Measurements from ENCODE around the gene KLHDC3. TPM values are rescaled to one million over a fixed set of nuclear protein-coding genes. Genes with fewer than 3 reads are reported as not detected.

Gene KLHDC3
- total and polyA plus RNA-seq, 4 experiments from 2014 or later: 66.6 to 131 (median 73.1) TPM

DNA sequence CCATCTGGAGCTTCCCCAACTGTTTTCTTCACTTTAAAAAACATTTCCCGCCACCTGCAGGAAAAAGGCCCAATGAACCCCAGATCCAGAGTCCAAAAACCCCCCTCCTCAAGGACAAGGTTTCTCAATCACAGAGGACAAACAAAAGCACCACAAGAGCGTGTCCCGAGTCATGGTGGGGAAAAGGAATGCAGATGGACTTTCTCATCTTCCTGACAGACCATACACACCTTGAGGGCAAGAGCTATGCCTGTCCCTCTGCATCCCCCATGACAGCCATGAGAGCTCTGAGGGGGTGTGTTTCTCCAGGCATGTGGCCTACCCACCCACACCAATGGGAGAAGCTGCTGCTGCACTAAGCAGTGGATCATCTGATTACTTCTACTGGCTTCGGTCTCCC, 44.1 kb upstream of the KLHDC3 start:
- Histone ChIP-seq H3K4me3 (ENCODE audit: low read length in 2 of 2) (no peak overlapping the region), H3K27ac (ENCODE audit: low read depth, low read length) (no peak overlapping the region), H3K27me3 (ENCODE audit: insufficient read depth, low read length) (no peaks in the 10 kb centered on the region), H3K36me3 (ENCODE audit: insufficient read depth, low read length) (peaks cover 11% of the 10 kb centered on the region), H3K9me3 (ENCODE audit: control insufficient read depth in 1 of 2, low read length in 2 of 2) (no peaks in the 10 kb centered on the region), H3K4me1 (ENCODE audit: insufficient read depth, low read length) (peaks cover 2% of the 10 kb centered on the region)
- peak overlapping the region in 2 of 7 donors; percentile 24 to 29 for H3K27ac Mint-ChIP-seq
- intact Hi-C loops (cut with micrococcal nuclease): no loop called here
- no peaks in the 10 kb centered on the region for H3K9me3 Mint-ChIP-seq
- peaks cover 13 to 35% of the 10 kb centered on the region in 2 donors for H3K36me3 Mint-ChIP-seq
- CTCF ChIA-PET (ENCODE audit: partially characterized antibody): no interaction called here
- H3K27me3 Mint-ChIP-seq: no peaks in the 10 kb centered on the region
- H3K4me1 Mint-ChIP-seq: peaks cover 2 to 11% (median 5%) of the 10 kb centered on the region in 4 donors
- H3K4me3 Mint-ChIP-seq: no peak overlapping the region
- DNase-seq: no peak
- POLR2A ChIA-PET (ENCODE audit: partially characterized antibody): interaction anchor here (1.7 to 2.5 kb wide), 2 partner anchors 9 to 14 kb away, joined by 7 to 12 read pairs; partner anchors contain the start of genes PEX6 and PPP2R5D

DNA sequence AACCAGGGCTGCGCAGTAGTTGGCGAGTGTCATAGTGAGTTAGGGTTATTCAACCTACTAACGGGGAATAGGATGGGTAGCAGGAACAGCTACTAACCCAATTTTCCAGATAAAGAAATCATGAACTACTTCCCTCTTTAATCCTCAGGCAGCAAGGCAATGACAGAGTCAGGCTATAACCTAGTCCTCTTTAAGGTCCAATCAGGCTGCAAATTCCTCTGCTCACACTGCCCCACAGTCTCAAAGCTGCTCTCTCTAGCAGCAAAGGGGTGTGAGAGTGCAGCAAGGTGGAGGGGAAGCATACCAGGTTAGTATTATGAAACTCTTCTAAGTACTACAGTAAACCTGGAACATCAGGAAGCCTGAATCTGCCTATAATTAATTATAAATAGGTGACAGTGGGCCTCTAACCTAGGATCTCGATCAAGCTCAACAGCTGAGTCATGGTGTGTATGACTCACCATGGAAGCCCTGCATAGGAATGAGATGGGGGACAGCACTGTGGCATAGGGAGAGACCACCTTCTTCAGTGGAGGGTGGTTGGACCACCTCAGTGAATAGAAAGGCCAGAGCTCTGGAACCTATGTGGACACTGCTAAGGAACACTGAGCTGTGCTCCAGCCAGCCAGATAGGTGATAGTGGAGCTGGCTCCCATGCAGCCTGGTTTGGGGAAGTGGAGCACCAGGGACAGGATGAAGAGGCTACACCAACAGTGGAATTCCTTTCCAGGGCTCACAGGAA, 43.0 kb upstream of the KLHDC3 start:
- no peak for DNase-seq
- Histone ChIP-seq H3K4me3 (ENCODE audit: low read length in 2 of 2) (no peak overlapping the region), H3K36me3 (ENCODE audit: insufficient read depth, low read length) (peaks cover 11% of the 10 kb centered on the region), H3K27ac (ENCODE audit: low read depth, low read length) (no peak overlapping the region), H3K27me3 (ENCODE audit: insufficient read depth, low read length) (no peaks in the 10 kb centered on the region), H3K4me1 (ENCODE audit: insufficient read depth, low read length) (peaks cover 13% of the 10 kb centered on the region), H3K9me3 (ENCODE audit: control insufficient read depth in 1 of 2, low read length in 2 of 2) (no peaks in the 10 kb centered on the region)
- Mint-ChIP-seq H3K27ac (peak overlapping the region in 1 of 7 donors; percentile 16), H3K9me3 (no peaks in the 10 kb centered on the region), H3K4me1 (peaks cover 3 to 18% (median 9%) of the 10 kb centered on the region in 4 donors), H3K36me3 (peaks cover 9 to 24% of the 10 kb centered on the region in 2 donors), H3K27me3 (no peaks in the 10 kb centered on the region), H3K4me3 (no peak overlapping the region)
- ChIA-PET POLR2A (ENCODE audit: partially characterized antibody) (interaction anchor here (0.5 to 2.5 kb wide), 6 partner anchors 8 to 145 kb away, joined by 3 to 12 read pairs (median 5); partner anchors contain the start of genes GNMT, KLHDC3, MEA1 and PEX6), CTCF (ENCODE audit: partially characterized antibody) (no interaction called here)
- intact Hi-C loops (cut with micrococcal nuclease): no loop called here

DNA sequence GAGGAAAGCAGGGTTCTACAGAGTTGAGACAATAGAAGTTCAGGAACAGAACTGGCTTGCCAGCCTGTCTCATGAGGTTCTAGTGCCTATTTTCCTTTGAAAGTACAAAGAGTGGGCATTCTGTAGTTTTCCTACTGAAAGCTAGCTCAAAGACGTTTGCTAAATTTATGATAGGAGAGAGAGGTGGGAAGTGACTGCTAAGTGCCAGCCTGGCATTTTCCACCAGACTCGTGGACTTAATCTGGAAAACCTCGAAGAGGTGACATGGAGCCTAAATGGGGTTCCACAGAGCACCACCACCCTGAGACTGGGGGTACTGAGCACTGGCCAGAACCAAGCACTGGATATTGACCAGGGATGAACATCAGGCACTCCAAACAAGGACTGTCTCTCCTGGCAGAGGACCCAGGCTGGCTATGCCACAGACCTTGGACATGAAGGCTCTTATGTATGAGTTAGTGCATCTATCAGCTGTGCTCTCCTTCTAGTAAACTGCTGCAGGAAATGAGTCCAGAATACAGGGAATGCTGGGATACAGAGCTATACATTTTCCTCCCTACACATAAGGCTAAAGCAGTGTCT, 42.2 kb upstream of the KLHDC3 start:
- POLR2A ChIA-PET (ENCODE audit: partially characterized antibody): interaction anchor here (1.0 to 2.5 kb wide), 5 partner anchors 7 to 42 kb away, joined by 3 to 12 read pairs (median 5); partner anchors contain the start of genes GNMT, PEX6 and PPP2R5D
- Histone ChIP-seq H3K4me1 (ENCODE audit: insufficient read depth, low read length) (peaks cover 21% of the 10 kb centered on the region), H3K4me3 (ENCODE audit: low read length in 2 of 2) (no peak overlapping the region), H3K9me3 (ENCODE audit: control insufficient read depth in 1 of 2, low read length in 2 of 2) (no peaks in the 10 kb centered on the region), H3K36me3 (ENCODE audit: insufficient read depth, low read length) (peaks cover 11% of the 10 kb centered on the region), H3K27ac (ENCODE audit: low read depth, low read length) (no peak overlapping the region), H3K27me3 (ENCODE audit: insufficient read depth, low read length) (no peaks in the 10 kb centered on the region)
- CTCF ChIA-PET (ENCODE audit: partially characterized antibody): no interaction called here
- no peak for DNase-seq
- no peak overlapping the region for H3K4me3 Mint-ChIP-seq
- no peak overlapping the region for H3K27ac Mint-ChIP-seq
- peaks cover 7 to 26% (median 12%) of the 10 kb centered on the region in 4 donors for H3K4me1 Mint-ChIP-seq
- H3K9me3 Mint-ChIP-seq: no peaks in the 10 kb centered on the region
- H3K27me3 Mint-ChIP-seq: no peaks in the 10 kb centered on the region
- H3K36me3 Mint-ChIP-seq: peaks cover 11 to 19% of the 10 kb centered on the region in 2 donors
- intact Hi-C loops (cut with micrococcal nuclease): no loop called here

- Histone ChIP-seq H3K4me1 (ENCODE audit: insufficient read depth, low read length) (peaks cover 37% of the 10 kb centered on the region), H3K27me3 (ENCODE audit: insufficient read depth, low read length) (no peaks in the 10 kb centered on the region), H3K36me3 (ENCODE audit: insufficient read depth, low read length) (peaks cover 6% of the 10 kb centered on the region), H3K9me3 (ENCODE audit: control insufficient read depth in 1 of 2, low read length in 2 of 2) (no peaks in the 10 kb centered on the region), H3K27ac (ENCODE audit: low read depth, low read length) (no peak overlapping the region), H3K4me3 (ENCODE audit: low read length in 2 of 2) (no peak overlapping the region)
- no peaks in the 10 kb centered on the region for H3K27me3 Mint-ChIP-seq
- POLR2A ChIA-PET (ENCODE audit: partially characterized antibody): interaction anchor here (0.7 to 2.6 kb wide), 4 partner anchors 10 to 58 kb away, joined by 4 to 8 read pairs (median 5); partner anchors contain the start of genes CNPY3 and PPP2R5D
- CTCF ChIA-PET (ENCODE audit: partially characterized antibody): no interaction called here
- peak overlapping the region in 5 of 7 donors; percentile 14 to 65 (median 37) for H3K27ac Mint-ChIP-seq
- no peaks in the 10 kb centered on the region for H3K9me3 Mint-ChIP-seq
- no peak for DNase-seq
- H3K4me1 Mint-ChIP-seq: peaks cover 13 to 38% (median 23%) of the 10 kb centered on the region in 4 donors
- intact Hi-C loops (cut with micrococcal nuclease): no loop called here
- peaks cover 10 to 19% of the 10 kb centered on the region in 2 donors for H3K36me3 Mint-ChIP-seq
- no peak overlapping the region for H3K4me3 Mint-ChIP-seq
Observed at GRCh38 chr6:42973926-42974325, 40.1 kb upstream of the KLHDC3 start.

- POLR2A ChIA-PET (ENCODE audit: partially characterized antibody): interaction anchor here (0.9 to 2.6 kb wide), 6 partner anchors 9 to 79 kb away, joined by 3 to 10 read pairs (median 6); partner anchors contain the start of genes CNPY3, CUL7, KLHDC3 and PPP2R5D
- H3K36me3 ChIP-seq (ENCODE audit: insufficient read depth, low read length): no peaks in the 10 kb centered on the region
- H3K36me3 Mint-ChIP-seq: peaks cover 7 to 22% of the 10 kb centered on the region in 2 donors
- no peaks in the 10 kb centered on the region for H3K27me3 ChIP-seq (ENCODE audit: insufficient read depth, low read length)
- no peaks in the 10 kb centered on the region for H3K27me3 Mint-ChIP-seq
- H3K27ac ChIP-seq (ENCODE audit: low read depth, low read length): no peak overlapping the region
- CTCF ChIA-PET (ENCODE audit: partially characterized antibody): interaction anchor here (0.7 to 1.2 kb wide), 5 partner anchors 9 to 168 kb away, joined by 3 read pairs; partner anchors contain the start of gene CNPY3
- H3K9me3 Mint-ChIP-seq: no peaks in the 10 kb centered on the region
- H3K4me1 Mint-ChIP-seq: peaks cover 21 to 45% (median 33%) of the 10 kb centered on the region in 4 donors
- intact Hi-C loops (cut with micrococcal nuclease): no loop called here
- no peaks in the 10 kb centered on the region for H3K9me3 ChIP-seq (ENCODE audit: control insufficient read depth in 1 of 2, low read length in 2 of 2)
- no peak overlapping the region for H3K4me3 ChIP-seq (ENCODE audit: low read length in 2 of 2)
- peaks cover 43% of the 10 kb centered on the region for H3K4me1 ChIP-seq (ENCODE audit: insufficient read depth, low read length)
- peak overlapping the region in 4 of 7 donors; percentile 22 to 73 (median 68) for H3K27ac Mint-ChIP-seq
- H3K4me3 Mint-ChIP-seq: no peak overlapping the region
- no peak for DNase-seq
Observed at GRCh38 chr6:42974919-42975505, 39.0 kb upstream of the KLHDC3 start.

DNA sequence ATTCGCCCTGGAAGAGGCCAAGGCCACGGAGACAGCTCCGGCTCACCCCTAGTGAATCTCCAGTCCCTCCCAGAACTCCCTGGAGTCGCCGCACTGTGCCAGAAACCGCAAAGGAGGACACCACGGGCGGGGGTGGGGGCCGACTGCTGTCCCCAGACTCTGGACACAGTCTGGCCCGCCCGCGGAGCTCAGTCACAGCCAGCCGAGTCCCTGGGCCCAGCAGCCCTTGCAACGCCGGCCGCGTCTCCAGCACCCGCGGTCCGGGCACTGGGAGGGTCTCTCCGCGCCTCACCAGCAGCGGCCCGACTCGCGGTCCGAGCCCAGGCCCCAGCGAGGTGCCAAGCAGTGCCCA, 35.6 kb upstream of the KLHDC3 start:
- peaks cover 51% of the 10 kb centered on the region for H3K4me1 ChIP-seq (ENCODE audit: insufficient read depth, low read length)
- peak overlapping the region; percentile 80 to 91 (median 88) for H3K4me3 Mint-ChIP-seq
- H3K9me3 ChIP-seq (ENCODE audit: control insufficient read depth in 1 of 2, low read length in 2 of 2): no peaks in the 10 kb centered on the region
- peaks cover 4 to 12% of the 10 kb centered on the region in 2 donors for H3K36me3 Mint-ChIP-seq
- peak overlapping the region; percentile 78 to 94 (median 93) for H3K27ac Mint-ChIP-seq
- peak overlapping the region in 1 of 2 donors; percentile 70 for H3K4me3 ChIP-seq (ENCODE audit: low read length in 2 of 2)
- ChIA-PET CTCF (ENCODE audit: partially characterized antibody) (interaction anchor here (1.1 to 2.1 kb wide), 5 partner anchors 13 to 49 kb away, joined by 4 to 12 read pairs (median 4); partner anchors contain the start of gene CNPY3), POLR2A (ENCODE audit: partially characterized antibody) (interaction anchor here (0.8 to 4.2 kb wide), 33 partner anchors 8 to 539 kb away, joined by 3 to 100 read pairs (median 6); partner anchors contain the start of genes BICRAL, CNPY3, CUL7 and GNMT)
- no peaks in the 10 kb centered on the region for H3K36me3 ChIP-seq (ENCODE audit: insufficient read depth, low read length)
- no peaks in the 10 kb centered on the region for H3K27me3 Mint-ChIP-seq
- H3K27ac ChIP-seq (ENCODE audit: low read depth, low read length): peak overlapping the region; percentile 77
- no peaks in the 10 kb centered on the region for H3K9me3 Mint-ChIP-seq
- H3K4me1 Mint-ChIP-seq: peaks cover 27 to 61% (median 39%) of the 10 kb centered on the region in 4 donors
- intact Hi-C loops (cut with micrococcal nuclease): no loop called here
- no peaks in the 10 kb centered on the region for H3K27me3 ChIP-seq (ENCODE audit: insufficient read depth, low read length)
- peak in 1 of 5 donors; percentile 7 for DNase-seq
